Choroid plexus epithelial cell (primary cell): ENCODE data around the gene CEACAM6.
"Not testable (repeated sequence)": the region's sequence is repeated elsewhere in the genome, so short reads cannot be mapped to it uniquely, and the experiment has no call there.

ENCODE experiments used
- DNase-seq: peaks from one replicate; pipeline ENCODE4 v3.0.0-alpha.2; 2010; ENCODE audit warnings: low read depth
- H3K4me3 ChIP-seq: 2 replicates; pipeline ENCODE4 v1.5.1; 2011; ENCODE audit warnings: low read depth, mild to moderate bottlenecking, control low read depth, low read length, moderate library complexity
- TF ChIP-seq, protein P1 (sequence below): conservative IDR thresholded peaks from 2 replicates; pipeline ENCODE4 v1.5.1; 2011; ENCODE audit warnings: low read depth, mild to moderate bottlenecking, control low read depth, inconsistent platforms, low read length, moderate library complexity

The CEACAM6 gene

DNA sequence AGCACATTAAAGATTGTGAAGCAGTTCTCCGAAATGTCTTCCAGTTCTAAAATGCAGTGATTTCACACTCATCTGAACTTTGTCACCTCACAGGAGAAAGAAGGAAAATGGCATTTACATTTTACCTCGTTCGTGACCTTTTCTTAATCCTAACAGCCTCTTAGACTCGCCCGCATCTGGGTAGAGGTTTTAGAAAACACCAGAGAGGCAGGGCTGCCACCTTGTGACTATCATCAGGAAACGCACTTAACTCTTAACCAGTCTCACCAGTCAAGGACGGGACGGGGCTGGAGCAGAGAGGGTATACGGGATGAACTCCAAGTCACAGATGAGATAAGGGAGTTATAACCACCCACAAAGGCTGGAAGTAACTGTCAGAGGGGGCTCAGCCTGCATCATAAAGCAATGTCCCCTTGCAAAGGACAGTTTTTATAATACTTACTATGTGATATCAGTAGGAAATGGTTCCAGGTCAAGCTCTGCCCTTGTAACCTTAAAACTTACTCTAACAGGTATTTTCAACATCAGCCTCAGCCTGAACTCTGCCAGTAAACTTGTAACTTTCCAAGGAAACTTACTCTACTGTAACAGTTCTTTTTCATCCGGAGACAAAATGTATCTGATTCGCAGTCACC, 8.6 kb upstream of the CEACAM6 start:
- H3K4me3 ChIP-seq = no peak overlapping the region
- TF ChIP-seq, protein P1, sequence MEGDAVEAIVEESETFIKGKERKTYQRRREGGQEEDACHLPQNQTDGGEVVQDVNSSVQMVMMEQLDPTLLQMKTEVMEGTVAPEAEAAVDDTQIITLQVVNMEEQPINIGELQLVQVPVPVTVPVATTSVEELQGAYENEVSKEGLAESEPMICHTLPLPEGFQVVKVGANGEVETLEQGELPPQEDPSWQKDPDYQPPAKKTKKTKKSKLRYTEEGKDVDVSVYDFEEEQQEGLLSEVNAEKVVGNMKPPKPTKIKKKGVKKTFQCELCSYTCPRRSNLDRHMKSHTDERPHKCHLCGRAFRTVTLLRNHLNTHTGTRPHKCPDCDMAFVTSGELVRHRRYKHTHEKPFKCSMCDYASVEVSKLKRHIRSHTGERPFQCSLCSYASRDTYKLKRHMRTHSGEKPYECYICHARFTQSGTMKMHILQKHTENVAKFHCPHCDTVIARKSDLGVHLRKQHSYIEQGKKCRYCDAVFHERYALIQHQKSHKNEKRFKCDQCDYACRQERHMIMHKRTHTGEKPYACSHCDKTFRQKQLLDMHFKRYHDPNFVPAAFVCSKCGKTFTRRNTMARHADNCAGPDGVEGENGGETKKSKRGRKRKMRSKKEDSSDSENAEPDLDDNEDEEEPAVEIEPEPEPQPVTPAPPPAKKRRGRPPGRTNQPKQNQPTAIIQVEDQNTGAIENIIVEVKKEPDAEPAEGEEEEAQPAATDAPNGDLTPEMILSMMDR = peak; percentile 74
- DNase-seq = peak; percentile 72

DNA sequence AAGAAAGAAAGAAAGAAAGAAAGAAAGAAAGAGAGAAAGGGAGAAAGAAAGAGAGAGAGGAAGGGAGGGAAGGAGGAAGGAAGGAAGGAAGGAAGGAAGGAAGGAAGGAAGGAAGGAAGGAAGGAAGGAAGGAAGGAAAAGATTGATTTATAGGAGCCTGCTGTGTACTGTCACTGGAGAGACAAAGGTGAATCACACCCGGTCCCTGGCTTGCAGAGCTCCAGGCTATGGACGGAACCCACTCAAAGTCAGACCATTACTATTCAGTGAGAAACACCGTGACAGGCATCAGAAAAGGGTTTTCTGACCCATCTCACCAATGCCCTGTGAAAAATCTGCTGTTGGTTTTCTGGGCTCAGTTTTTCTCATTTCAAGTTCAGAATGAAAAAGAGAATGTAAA, 7.3 kb upstream of the CEACAM6 start:
- no peak overlapping the region for H3K4me3 ChIP-seq
- TF ChIP-seq, protein P1 = no peak
- no peak for DNase-seq

DNA sequence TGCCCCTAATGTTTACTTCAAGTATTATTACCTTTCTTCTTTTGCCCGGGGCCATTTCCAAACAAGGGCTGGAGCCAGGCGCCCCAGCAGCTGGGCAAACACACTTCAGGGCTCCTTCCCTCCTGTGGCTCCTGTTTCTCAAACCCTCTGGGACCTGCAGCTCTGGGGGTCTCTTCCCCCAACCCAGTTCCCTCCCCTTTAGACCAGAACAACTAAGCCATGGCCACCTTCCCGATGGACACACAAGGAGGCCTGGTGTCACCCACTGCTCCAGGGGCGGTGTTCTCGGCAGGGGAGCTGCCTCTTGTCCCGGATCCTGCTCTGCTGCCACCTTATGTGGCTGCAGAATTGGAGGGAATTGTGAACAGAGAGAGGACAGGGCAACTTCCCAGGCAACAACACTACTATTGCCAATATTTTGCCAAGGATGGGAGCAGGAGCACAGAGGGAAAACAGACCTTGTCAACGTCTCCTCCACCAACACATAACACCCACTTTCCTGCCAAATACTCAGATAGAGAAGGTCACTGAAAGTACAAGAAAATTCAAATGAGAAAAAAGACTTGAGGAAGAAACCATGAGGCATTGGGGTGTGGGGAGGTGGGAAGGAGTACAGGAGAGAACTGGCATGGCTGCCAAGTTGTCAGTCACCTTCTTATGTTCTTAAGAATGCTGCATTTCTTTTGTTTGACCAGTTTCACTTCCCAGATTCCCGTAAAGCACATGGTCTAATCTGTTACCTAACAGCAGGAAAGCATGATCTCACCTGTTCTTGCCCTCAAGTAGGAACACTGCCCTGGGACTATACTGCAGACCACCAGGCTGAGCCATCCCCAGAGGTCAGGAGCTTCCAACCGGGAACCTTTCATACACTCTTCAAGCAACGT, 4.8 kb upstream of the CEACAM6 start:
- not testable (repeated sequence) for DNase-seq, H3K4me3 ChIP-seq

DNA sequence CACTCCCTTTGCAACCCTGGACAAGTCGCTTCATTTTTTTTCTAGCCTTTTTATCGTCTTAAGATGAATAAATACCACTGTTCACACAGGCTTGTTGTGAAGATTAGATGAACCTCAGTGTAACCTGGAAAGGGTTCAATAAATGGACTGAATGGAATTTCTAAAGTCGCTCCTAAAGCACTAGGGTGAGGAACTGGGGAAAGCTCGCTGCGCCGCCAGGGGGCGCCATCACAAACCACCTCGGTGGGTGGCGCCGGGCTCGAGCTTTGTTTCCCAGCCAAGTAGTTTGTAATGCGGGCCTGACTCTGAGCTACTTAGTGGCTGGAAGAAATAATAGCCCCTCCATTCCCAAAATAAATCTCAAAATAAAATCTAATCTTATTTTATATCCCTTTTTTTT, 2.2 kb upstream of the CEACAM6 start:
- peak; percentile 34 for DNase-seq
- TF ChIP-seq, protein P1 = peak; percentile 73
- no peak overlapping the region for H3K4me3 ChIP-seq

DNA sequence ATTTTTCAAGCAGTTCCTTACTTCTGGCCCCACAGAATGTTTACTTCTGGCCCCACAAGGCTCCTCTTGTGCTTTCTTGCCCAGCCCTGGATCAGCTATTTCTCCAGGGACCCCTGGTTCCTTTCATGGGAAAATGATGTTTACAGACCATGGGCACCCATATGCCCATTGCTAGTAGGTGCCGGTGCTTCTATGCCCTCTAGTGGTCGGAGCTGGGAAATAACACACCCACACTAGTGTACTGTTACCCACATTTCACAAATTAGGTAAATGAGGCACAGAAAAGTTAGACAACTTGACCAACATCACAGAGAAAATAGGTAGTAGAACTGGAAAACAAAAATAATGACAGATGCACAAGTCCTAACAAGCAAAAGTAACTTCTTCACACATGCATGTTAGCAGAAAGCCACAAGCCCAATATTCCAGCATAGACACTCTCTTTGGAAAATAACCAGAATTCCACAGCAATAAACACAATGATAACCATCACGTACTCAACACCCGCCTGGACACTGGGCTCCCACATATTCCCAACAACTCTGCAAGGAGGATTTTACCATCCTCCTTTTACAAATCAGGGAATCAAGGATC, 1.3 kb upstream of the CEACAM6 start:
- H3K4me3 ChIP-seq = no peak overlapping the region
- TF ChIP-seq, protein P1 = peak; percentile 73
- DNase-seq = peak; percentile 43

DNA sequence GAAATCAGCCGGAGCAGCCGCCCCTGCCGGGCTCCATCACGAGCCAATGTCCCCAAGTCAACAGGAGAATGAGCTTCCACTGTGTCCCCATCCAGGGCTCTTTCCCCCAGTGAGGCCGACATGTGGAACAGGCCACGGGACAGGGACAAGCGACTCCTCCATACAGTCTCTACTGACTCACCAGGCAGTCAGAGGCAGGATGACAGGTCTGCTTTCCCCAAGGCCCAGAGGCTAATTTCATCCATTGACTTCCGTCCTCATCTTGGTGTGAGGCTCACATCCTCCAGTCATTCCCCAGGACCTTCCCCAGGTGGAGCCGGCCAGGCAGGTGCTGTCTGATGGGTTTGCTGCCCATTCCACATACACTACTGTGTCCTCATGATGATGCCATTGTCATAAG, 3.5 kb downstream of the CEACAM6 start:
- no peak for DNase-seq
- no peak overlapping the region for H3K4me3 ChIP-seq
- TF ChIP-seq, protein P1 = no peak

DNA sequence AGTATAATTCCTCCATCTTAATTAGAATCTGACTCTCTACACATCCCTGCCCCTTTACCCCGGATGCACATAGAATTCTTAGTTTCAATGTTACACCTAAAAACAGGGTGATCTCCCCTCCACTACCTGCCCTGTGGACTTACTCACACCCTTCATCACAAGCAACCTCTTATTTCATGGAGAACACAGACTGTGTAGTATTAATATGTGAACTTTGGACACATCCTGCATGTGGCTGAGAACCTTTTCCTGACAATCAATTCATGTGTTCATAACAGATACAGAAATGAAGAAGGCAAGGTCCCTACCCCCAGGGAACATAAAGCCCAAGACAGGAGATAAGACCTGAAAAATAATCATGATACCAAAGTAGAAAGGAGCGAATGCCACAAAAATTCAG, 11.8 kb downstream of the CEACAM6 start:
- no peak for DNase-seq
- no peak overlapping the region for H3K4me3 ChIP-seq
- TF ChIP-seq, protein P1 = no peak

DNA sequence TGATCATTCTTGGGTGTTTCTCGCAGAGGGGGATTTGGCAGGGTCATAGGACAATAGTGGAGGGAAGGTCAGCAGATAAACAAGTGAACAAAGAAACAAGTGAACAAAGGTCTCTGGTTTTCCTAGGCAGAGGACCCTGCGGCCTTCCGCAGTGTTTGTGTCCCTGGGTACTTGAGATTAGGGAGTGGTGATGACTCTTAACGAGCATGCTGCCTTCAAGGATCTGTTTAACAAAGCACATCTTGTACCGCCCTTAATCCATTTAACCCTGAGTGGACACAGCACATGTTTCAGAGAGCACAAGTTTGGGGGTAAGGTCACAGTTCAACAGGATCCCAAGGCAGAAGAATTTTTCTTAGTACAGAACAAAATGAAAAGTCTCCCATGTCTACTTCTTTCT, 12.8 kb downstream of the CEACAM6 start:
- not testable (repeated sequence) for DNase-seq, H3K4me3 ChIP-seq
